Chondrocyte (in vitro differentiated cells): ENCODE results near the gene GMCL2. TPM values are rescaled to one million over a fixed set of nuclear protein-coding genes. Genes with fewer than 3 reads are reported as not detected.

Experiments used
- DNase-seq: peaks from one replicate; pipeline ENCODE4 v3.0.0; 2021; ENCODE audit warnings: mixed read lengths, low spot score
- H3K27ac Mint-ChIP-seq: one replicate; pipeline ENCODE4 v1.8.0; 2021; ENCODE audit warnings: mild to moderate bottlenecking, moderate library complexity, mixed read lengths; ENCODE audit not compliant: unreplicated experiment
- H3K27me3 Mint-ChIP-seq: 2 replicates; pipeline ENCODE4 v1.8.0; 2021; ENCODE audit warnings: low read depth, mixed read lengths
- H3K36me3 Mint-ChIP-seq: 2 replicates; pipeline ENCODE4 v1.8.0; 2021; ENCODE audit warnings: low read depth, mixed read lengths
- H3K4me1 Mint-ChIP-seq: 2 replicates; pipeline ENCODE4 v1.8.0; 2021; ENCODE audit warnings: low read depth, mild to moderate bottlenecking, mixed read lengths
- H3K4me3 Mint-ChIP-seq: one replicate; pipeline ENCODE4 v1.8.0; 2021; ENCODE audit warnings: mild to moderate bottlenecking, moderate library complexity, mixed read lengths; ENCODE audit not compliant: unreplicated experiment
- H3K9me3 Mint-ChIP-seq: 2 replicates; pipeline ENCODE4 v1.8.0; 2021; ENCODE audit warnings: low read depth, mixed read lengths
- CTCF ChIP-seq: fragments of 200-600 bp; sonication (generic); IDR thresholded peaks from 2 replicates; pipeline ENCODE4 v1.5.0; 2021; ENCODE audit warnings: antibody characterized with exemption, mild to moderate bottlenecking, moderate library complexity
- total RNA-seq: library from RNA; stranded (reverse); gene quantifications from 3 replicates; pipeline ENCODE4 v1.2.1, GENCODE V29; 2021

The GMCL2 gene
- total RNA-seq, 1 donor from 2014 or later = not detected

DNA sequence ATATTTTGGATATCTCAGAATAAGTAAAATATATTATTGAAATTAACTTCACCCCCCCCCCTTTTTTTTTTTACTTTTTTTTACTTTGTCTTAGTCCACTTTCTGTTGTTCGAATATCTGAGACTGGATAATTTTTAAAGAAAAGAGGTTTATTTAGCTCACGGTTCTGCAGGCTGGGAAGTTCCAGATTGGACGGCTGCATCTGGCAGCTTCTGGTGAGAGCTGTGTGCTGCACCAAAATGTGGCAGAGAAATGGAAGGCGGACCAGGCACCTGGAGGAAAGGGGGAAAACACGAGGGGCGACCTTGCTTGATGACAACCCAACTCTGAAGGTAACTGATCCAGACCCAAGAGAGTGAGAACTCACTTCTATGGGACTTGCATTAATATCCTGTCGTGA lies 5.6 kb upstream of the GMCL2 start:
- peaks cover 3% of the 10 kb centered on the region for H3K9me3 Mint-ChIP-seq
- H3K27ac Mint-ChIP-seq = no peak overlapping the region
- H3K36me3 Mint-ChIP-seq = no peaks in the 10 kb centered on the region
- H3K27me3 Mint-ChIP-seq = peaks cover 6% of the 10 kb centered on the region
- no peak for TF ChIP-seq CTCF
- no peak overlapping the region for H3K4me3 Mint-ChIP-seq
- peaks cover 5% of the 10 kb centered on the region for H3K4me1 Mint-ChIP-seq
- DNase-seq = no peak

- Mint-ChIP-seq H3K36me3 (no peaks in the 10 kb centered on the region), H3K4me1 (peaks cover 5% of the 10 kb centered on the region), H3K9me3 (peaks cover 3% of the 10 kb centered on the region), H3K4me3 (no peak overlapping the region), H3K27ac (no peak overlapping the region), H3K27me3 (peaks cover 6% of the 10 kb centered on the region)
- DNase-seq = no peak
- no peak for TF ChIP-seq CTCF
These were observed 5.1 kb upstream of the GMCL2 start for GRCh38 chr5:178192244-178192643.

- Mint-ChIP-seq H3K27me3 (peaks cover 6% of the 10 kb centered on the region), H3K36me3 (no peaks in the 10 kb centered on the region), H3K4me1 (peaks cover 5% of the 10 kb centered on the region), H3K4me3 (no peak overlapping the region), H3K27ac (no peak overlapping the region), H3K9me3 (peaks cover 3% of the 10 kb centered on the region)
- TF ChIP-seq CTCF = no peak
- DNase-seq = no peak
These were observed 4.5 kb upstream of the GMCL2 start for GRCh38 chr5:178191661-178192060.

GRCh38 chr5:178189433-178189832 lies 2.3 kb upstream of the GMCL2 start:
- no peak for DNase-seq
- no peak for TF ChIP-seq CTCF
- H3K27me3 Mint-ChIP-seq = peaks cover 2% of the 10 kb centered on the region
- H3K4me1 Mint-ChIP-seq = no peaks in the 10 kb centered on the region
- no peak overlapping the region for H3K4me3 Mint-ChIP-seq
- H3K27ac Mint-ChIP-seq = no peak overlapping the region
- peaks cover 3% of the 10 kb centered on the region for H3K9me3 Mint-ChIP-seq
- H3K36me3 Mint-ChIP-seq = no peaks in the 10 kb centered on the region

DNA sequence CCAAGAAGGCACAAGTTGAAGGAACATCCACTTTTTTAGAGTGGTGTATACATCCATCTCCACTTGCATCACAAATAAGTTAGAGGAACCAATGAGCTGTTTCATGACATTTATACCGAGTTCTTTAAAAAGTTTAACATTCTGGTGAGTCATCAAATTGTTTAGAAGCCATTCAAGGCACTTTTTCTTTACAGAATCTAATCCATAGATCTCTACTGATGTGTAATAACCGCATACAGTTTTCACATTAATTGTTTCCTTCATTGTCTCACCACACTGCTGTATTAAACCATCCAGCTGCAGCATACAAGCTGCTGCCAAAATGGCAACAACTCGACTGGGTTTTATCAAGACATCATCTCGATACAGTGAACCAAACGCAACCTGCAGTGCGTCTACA lies 744 bp downstream of the GMCL2 start:
- no peak for DNase-seq
- Mint-ChIP-seq H3K4me1 (no peaks in the 10 kb centered on the region), H3K4me3 (no peak overlapping the region), H3K36me3 (no peaks in the 10 kb centered on the region), H3K9me3 (no peaks in the 10 kb centered on the region), H3K27me3 (peaks cover 2% of the 10 kb centered on the region), H3K27ac (no peak overlapping the region)
- no peak for TF ChIP-seq CTCF
